PC-3 (cell line): ENCODE results near the gene EXOC8.

ENCODE experiments used
- CTCF ChIP-seq: fragments of 300-600 bp; sonication (generic); conservative IDR thresholded peaks from 2 replicates; pipeline ENCODE4 v1.5.1; 2017; ENCODE audit warnings: antibody characterized with exemption, low read depth, mild to moderate bottlenecking, low read length
- EZH2 ChIP-seq: fragments of 300-600 bp; sonication (generic); IDR thresholded peaks from one replicate; pipeline ENCODE4 v1.6.1; 2017; ENCODE audit warnings: antibody characterized with exemption, mild to moderate bottlenecking, low read length; ENCODE audit not compliant: unreplicated experiment
- EZH2phosphoT487 ChIP-seq: fragments of 300-600 bp; sonication (generic); IDR thresholded peaks from 2 replicates; pipeline ENCODE4 v1.6.1; 2018; ENCODE audit warnings: mild to moderate bottlenecking, antibody characterized with exemption, low read length, borderline replicate concordance

GRCh38 chr1:231381729-231382128 is 44.1 kb upstream of the EXOC8 start:
- no peak for TF ChIP-seq CTCF
- no peak for TF ChIP-seq EZH2
- TF ChIP-seq EZH2phosphoT487: no peak
